GM12891 (cell line): ENCODE data around the gene FAM167B.

Source experiments
- PAX5 ChIP-seq: IDR thresholded peaks from 2 replicates; pipeline ENCODE4 v1.6.1; 2011; ENCODE audit warnings: low read length, moderate library complexity, mild to moderate bottlenecking; ENCODE audit not compliant: insufficient read depth, severe bottlenecking
- POLR2A ChIP-seq: IDR thresholded peaks from 2 replicates; pipeline ENCODE4 v1.6.1; 2011; ENCODE audit warnings: low read depth, low read length, control low read depth
- POLR2AphosphoS5 ChIP-seq: IDR thresholded peaks from 2 replicates; pipeline ENCODE4 v1.6.1; 2011; ENCODE audit warnings: low read depth, low read length, control low read depth
- SPI1 ChIP-seq: IDR thresholded peaks from 2 replicates; pipeline ENCODE4 v1.6.1; 2011; ENCODE audit warnings: low read depth, low read length, control low read depth

DNA sequence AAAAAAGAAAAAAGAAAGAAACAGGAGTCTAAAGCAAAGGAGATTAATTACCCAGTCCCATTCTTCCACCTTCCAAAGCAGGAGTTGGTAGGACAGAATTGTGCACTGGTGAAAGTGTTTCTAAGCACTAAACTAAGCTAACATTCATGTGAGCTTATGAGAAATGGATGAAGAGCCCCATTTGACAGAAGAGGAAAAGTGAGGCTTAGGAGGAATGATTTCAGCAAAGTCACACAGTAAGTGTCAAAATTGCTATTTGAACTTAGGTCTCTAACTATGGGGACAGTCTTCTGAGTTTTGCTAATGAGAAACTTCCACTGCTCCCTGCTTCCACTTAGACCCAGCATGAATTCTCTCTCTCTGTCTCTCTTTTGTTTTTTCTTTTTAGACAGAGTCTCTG is 22.7 kb downstream of the FAM167B start:
- TF ChIP-seq SPI1 = no peak
- no peak for TF ChIP-seq POLR2A
- TF ChIP-seq PAX5 = no peak
- no peak for TF ChIP-seq POLR2AphosphoS5
